ENCODE data around the gene PLXNB1. TPM values are rescaled to one million over a fixed set of nuclear protein-coding genes. Genes with fewer than 3 reads are reported as not detected.

Gene PLXNB1
- polyA plus RNA-seq, 3 donors, result 31.2 to 51.0 (median 35.4) TPM

DNA sequence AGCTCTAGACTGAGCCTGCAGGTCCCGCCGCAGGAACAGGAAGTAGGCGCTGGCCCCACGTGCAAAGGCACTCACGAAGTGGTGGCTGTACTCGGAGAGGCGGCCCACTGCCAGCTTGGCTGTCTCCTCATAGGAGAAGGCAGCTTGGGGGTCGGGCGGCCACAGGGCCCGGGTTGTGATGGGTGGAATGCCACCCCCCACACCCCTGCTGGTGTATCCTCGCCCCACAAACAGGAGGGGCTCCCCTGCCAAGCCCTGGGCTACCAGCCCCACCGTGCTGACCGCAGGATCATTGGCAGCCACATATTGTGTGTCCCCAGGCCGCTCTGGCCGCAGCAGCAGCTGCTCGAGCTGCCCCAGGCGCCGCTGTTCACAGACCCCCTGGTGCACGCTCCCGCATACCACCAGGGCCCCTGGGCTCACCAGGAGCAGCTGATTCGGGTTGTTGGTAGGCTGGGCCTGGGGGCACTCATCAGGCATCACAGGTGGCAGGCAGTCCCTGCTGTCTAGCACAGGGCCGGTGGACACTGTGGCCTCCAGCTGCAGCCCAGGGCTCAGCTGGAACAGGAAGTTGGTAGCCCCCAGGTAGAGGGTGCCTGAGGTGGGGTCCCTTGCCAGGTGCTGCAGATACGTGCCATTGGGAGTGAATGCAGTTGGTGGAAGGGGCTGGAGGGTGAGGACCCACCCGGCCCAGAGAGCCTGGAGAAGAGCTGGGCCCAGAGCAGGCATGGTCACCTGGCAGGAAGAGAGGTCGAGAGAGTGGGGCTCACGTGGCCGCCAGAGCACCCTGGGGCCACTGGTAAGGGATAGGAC lies 5.8 kb downstream of the PLXNB1 start:
- 87 to 91% (median 90%) methylated on average over 27 of the region's 27 CpGs for WGBS, 3 donors

DNA sequence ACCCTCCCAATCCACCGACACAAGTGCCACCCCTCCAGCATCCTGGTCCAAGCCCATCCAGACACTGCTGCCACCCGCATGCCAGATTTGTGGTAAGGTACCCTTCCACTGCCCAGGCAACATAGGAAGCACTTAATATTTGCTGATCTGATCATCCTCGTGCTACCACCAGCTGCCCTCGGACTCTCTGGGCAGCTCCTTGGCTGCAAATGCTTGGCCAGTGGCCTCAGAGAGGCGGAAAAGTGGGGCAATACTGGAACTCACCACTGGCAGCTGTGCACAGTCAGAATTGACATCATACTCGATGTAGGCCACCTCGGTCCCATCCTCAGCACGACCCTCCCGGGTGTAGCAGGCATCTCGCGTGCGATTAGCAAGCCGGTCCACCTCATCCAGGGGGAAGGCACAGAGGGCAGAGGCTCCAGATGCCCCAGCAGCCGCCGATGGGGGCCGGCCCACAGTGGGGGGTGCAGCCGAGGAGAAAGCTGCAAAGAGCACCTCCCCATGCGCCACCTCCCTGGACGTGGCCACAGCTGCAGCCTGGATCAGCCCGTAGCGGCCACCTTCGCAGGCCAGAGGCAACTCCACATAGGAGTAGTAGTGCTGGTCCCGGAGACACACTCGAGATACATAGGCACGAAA lies 6.5 kb downstream of the PLXNB1 start:
- 84 to 90% (median 88%) methylated on average over 25 of the region's 25 CpGs for WGBS, 3 donors
- H3K27ac ChIP-seq (ENCODE audit: low read depth, low read length), result no peak overlapping the region

More for the DNA sequence above, 5.8 kb downstream of the PLXNB1 start:
- no peak overlapping the region for H3K27ac ChIP-seq (ENCODE audit: low read depth, low read length)

GRCh38 chr3:48422681-48423080 lies 7.2 kb downstream of the PLXNB1 start:
- WGBS, 3 donors, result 86 to 88% (median 86%) methylated on average over 7 to 8 of the region's 8 CpGs
- H3K27ac ChIP-seq (ENCODE audit: low read depth, low read length), result no peak overlapping the region

DNA sequence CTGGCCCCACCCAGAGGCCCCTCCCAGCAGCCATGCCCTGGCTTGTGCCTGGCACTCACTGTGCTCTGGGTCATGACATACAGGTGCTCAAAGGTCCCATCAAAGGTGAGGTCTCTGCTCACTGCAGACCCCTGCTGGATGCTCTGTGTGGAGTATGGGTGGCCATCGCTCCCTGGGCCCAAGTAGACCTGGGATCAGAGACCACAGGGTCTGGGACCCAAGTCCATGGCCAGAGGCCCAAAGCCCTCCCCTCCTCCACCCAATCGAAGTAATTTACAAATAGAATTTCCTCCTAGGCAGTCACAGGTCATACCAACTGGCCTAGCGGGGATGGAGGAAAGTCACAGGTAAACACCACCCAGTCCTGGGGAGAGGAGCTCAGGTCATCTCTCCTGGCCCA lies 7.6 kb downstream of the PLXNB1 start:
- H3K27ac ChIP-seq (ENCODE audit: low read depth, low read length), result no peak overlapping the region
- 66 to 91% (median 87%) methylated on average over 3 of the region's 3 CpGs for WGBS, 3 donors

GRCh38 chr3:48420561-48420960 lies 9.3 kb downstream of the PLXNB1 start:
- 90 to 93% (median 90%) methylated on average over 14 of the region's 14 CpGs for WGBS, 3 donors

GRCh38 chr3:48419597-48419996 lies 10.3 kb downstream of the PLXNB1 start:
- WGBS, 3 donors, result 88 to 94% (median 93%) methylated on average over 11 to 17 of the region's 17 CpGs
- no peak overlapping the region for H3K27ac ChIP-seq (ENCODE audit: low read depth, low read length)

More at GRCh38 chr3:48420561-48420960, 9.3 kb downstream of the PLXNB1 start:
- no peak overlapping the region for H3K27ac ChIP-seq (ENCODE audit: low read depth, low read length)

DNA sequence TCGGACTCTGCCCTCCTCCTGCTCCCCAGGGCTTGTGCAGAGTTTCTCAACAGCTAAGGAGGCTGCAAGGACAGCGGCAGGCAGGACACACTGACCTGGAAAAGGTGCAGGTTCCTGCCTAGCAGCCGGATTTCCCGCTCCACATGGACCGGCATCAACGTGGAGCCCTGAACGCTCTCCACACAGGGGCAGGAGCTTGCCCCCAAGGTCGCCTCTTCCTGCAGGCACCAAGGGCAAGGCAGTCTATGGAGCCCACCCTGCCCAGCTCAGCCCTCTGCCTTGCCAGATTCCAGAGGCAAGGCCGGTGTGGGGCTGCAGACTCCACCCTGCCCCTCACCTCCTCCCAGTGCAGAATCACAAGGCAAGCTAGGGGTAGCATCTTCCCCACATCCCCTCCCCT lies 10.7 kb downstream of the PLXNB1 start:
- H3K27ac ChIP-seq (ENCODE audit: low read depth, low read length), result no peak overlapping the region
- WGBS, 3 donors, result 87 to 90% (median 89%) methylated on average over 9 of the region's 9 CpGs

- no peak overlapping the region for H3K27ac ChIP-seq (ENCODE audit: low read depth, low read length)
- WGBS, 3 donors, result 86 to 93% (median 87%) methylated on average over 9 of the region's 9 CpGs
These were observed 11.2 kb downstream of the PLXNB1 start for GRCh38 chr3:48418651-48419050.

- H3K27ac ChIP-seq (ENCODE audit: low read depth, low read length), result no peak overlapping the region
These were observed 11.7 kb downstream of the PLXNB1 start for GRCh38 chr3:48418140-48418539.

GRCh38 chr3:48417529-48418108 lies 12.3 kb downstream of the PLXNB1 start:
- 92 to 94% (median 93%) methylated on average over 12 to 14 of the region's 14 CpGs for WGBS, 3 donors

More at GRCh38 chr3:48418140-48418539, 11.7 kb downstream of the PLXNB1 start:
- 93 to 94% (median 93%) methylated on average over 17 of the region's 17 CpGs for WGBS, 3 donors

GRCh38 chr3:48416546-48416945 lies 13.3 kb downstream of the PLXNB1 start:
- WGBS, 3 donors, result 96 to 98% (median 96%) methylated on average over 4 of the region's 4 CpGs
- no peak overlapping the region for H3K27ac ChIP-seq (ENCODE audit: low read depth, low read length)

More at GRCh38 chr3:48417529-48418108, 12.3 kb downstream of the PLXNB1 start:
- no peak overlapping the region for H3K27ac ChIP-seq (ENCODE audit: low read depth, low read length)

DNA sequence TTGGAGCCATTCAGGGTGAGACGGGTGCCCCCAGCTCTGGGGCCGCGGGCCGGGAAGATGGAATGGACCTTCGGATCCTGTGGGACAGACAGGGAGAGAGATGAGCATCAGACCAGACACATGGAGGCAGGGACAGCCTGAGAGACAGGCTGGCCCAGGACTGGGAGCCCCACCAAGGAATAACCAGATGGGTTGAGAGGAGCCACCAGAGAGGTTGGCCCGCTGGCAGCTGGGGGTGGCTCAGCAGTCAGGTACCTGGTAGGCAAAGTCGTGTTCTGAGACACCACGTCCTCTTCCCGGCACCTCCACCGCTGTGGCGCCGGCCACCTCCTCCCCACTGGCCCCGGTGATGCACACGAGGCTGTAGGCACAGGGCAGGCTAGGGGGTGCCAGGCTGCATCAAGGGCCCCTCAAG lies 13.8 kb downstream of the PLXNB1 start:
- WGBS, 3 donors, result 89 to 92% (median 91%) methylated on average over 14 of the region's 14 CpGs
- no peak overlapping the region for H3K27ac ChIP-seq (ENCODE audit: low read depth, low read length)

DNA sequence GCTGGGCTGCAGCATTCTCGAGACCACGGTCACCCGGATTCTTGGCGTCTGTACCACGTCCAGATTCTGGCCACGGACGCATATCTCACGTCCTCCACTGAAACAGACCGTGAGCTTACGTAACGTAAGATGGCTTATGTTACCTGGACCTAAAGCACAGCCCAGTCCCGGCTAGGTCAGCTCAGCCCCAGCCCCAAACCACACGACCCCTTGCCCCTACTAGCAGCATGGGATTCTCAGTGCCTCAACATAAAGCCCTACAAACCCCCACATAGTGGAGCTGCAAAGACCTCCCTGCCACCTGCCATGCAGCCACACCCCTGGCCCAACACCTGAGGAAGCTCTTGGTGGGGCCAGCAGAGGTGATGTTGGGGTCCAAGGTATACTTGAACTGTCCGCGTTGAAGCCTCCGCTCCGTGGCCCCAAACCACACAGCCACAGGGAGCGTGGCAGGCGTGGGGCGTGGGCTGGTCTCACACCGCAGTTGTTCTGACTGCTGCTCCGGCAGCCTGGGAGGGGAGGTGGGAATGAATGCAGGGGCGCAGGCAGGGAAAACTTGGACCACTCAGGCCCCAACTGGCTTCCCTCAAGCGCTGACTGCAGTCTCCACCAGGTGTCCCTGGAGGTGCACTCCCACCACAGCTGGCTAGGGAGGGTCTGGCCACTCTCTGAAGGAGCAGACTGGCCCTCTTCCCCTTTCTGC lies 14.5 kb downstream of the PLXNB1 start:
- no peak overlapping the region for H3K27ac ChIP-seq (ENCODE audit: low read depth, low read length)
- WGBS, 3 donors, result 90 to 95% (median 92%) methylated on average over 24 of the region's 24 CpGs

DNA sequence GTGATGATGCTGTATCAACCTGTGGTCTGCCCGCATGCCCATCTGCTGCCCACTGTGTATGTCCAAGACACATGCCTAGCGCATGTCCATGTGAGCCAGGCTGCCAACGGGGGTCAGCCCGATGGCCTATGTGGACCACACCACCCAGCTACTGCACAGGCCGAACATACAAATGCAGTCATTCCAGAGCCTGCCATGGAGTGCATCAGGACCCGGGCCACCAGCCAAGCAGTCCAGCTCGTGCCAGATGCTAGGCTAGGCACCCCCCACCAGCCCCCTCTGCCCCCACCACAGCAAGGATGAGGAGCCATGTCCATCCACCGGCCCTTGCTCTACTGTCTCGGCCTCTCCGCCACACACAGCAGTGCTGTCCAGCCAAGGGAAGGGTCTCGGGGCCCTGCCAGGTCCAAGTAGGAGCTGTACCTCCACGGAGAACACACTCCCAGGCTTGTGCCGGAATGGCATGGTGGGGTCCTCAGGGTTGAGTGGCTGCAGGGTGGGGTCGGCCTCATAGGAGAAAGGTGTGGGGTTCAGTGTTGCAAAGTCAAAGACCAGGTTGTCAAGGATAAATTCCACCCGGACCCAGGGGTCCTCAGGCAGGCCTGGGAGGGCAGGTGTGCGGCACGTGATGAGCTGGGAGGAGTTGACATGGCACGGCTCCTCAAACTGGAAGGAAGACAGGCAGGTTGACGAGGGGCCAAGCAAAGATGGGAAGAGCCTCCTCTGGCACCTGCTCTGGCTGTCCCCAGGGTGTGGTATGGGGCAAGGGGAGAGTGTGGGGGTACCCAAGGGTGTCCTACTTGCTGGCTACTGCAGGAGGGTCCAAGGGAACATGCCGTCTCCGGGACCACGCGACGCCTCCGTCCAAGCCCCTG lies 15.3 kb downstream of the PLXNB1 start:
- 88 to 89% (median 88%) methylated on average over 25 of the region's 25 CpGs for WGBS, 3 donors
- H3K27ac ChIP-seq (ENCODE audit: low read depth, low read length), result no peak overlapping the region

- H3K27ac ChIP-seq (ENCODE audit: low read depth, low read length), result no peak overlapping the region
- 92 to 93% (median 92%) methylated on average over 14 of the region's 14 CpGs for WGBS, 3 donors
These were observed 16.3 kb downstream of the PLXNB1 start for GRCh38 chr3:48413611-48414010.

DNA sequence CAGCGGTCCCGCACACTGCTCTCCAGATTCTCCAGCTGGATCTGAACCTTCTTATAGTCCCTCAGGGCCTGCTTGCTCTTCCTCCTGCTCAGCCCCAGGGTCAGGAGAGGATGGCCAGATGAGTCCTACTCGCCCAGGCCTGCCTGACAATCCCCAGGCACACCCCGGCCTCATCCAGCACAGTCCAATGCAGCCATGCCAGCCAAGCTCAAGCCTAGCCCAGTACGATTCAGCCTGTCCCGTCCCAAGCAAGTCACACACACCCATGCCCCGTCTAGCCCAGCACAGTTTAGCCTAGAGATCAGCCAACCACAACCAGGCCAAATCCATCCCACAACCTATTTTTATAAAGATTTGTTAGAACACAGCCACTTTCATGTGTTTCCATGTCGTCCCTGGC lies 16.8 kb downstream of the PLXNB1 start:
- 86 to 90% (median 90%) methylated on average over 8 of the region's 8 CpGs for WGBS, 3 donors
- no peak overlapping the region for H3K27ac ChIP-seq (ENCODE audit: low read depth, low read length)

DNA sequence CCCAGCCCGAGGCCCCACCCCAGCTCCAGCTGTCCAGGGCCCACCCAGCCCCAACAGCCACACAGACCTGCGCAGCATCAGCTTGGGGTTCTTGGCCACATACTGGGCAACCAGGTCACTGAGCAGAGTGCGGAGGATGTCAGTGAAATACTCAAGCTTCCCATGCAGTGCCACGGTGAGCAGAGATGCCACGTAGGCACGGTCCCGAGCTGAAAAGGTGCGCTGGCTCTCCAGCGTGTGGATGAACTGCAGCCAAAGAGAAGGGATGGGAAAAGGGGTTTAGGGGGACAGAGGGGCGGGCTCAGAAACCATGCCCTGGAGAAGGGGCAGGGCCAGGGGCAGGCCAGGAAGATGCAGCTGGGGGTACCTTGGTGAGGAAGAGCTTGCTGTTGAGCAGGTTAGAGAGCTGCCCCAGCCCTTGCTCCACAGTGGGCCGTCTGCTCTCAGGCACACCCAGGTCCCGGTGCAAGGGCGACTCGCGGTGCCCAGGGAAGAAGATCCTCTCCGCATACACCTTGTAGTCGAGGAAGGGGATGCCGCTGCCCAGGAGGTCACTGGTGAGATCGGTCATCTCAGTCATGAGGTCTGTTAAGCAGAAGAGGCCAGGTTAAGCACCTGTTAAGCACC lies 17.4 kb downstream of the PLXNB1 start:
- 93 to 94% (median 94%) methylated on average over 19 of the region's 19 CpGs for WGBS, 3 donors
- no peak overlapping the region for H3K27ac ChIP-seq (ENCODE audit: low read depth, low read length)
